ENCODE results near the gene NCAM2.

Gene NCAM2

DNA sequence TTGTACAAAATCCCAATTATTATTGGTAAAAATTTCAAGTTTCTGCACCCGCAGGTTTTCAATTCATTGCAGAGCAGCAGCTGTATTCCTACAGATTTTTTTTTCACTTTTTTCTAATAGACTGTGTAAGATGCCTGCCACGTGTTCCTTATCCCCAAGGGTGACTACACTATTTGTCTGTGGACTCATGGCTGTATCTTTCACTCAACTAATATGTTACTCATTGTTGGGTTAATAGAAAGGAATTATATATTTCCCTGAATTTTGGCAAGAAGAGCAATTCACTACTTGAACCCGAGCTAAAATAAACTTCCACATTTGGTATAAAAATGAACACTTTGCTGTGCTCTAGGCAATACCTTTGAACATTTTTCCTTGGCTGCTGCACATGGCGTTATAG, 158.7 kb downstream of the NCAM2 start:
- H3K4me3 ChIP-seq (ENCODE audit: low read depth, low read length) = no peak overlapping the region
- TF ChIP-seq, protein P1, sequence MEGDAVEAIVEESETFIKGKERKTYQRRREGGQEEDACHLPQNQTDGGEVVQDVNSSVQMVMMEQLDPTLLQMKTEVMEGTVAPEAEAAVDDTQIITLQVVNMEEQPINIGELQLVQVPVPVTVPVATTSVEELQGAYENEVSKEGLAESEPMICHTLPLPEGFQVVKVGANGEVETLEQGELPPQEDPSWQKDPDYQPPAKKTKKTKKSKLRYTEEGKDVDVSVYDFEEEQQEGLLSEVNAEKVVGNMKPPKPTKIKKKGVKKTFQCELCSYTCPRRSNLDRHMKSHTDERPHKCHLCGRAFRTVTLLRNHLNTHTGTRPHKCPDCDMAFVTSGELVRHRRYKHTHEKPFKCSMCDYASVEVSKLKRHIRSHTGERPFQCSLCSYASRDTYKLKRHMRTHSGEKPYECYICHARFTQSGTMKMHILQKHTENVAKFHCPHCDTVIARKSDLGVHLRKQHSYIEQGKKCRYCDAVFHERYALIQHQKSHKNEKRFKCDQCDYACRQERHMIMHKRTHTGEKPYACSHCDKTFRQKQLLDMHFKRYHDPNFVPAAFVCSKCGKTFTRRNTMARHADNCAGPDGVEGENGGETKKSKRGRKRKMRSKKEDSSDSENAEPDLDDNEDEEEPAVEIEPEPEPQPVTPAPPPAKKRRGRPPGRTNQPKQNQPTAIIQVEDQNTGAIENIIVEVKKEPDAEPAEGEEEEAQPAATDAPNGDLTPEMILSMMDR (IDR thresholded peaks at IDR 0.05; ENCODE audit: low read depth, low read length, missing control alignments) = no peak
- no peak for DNase-seq (ENCODE audit: low read depth)

DNA sequence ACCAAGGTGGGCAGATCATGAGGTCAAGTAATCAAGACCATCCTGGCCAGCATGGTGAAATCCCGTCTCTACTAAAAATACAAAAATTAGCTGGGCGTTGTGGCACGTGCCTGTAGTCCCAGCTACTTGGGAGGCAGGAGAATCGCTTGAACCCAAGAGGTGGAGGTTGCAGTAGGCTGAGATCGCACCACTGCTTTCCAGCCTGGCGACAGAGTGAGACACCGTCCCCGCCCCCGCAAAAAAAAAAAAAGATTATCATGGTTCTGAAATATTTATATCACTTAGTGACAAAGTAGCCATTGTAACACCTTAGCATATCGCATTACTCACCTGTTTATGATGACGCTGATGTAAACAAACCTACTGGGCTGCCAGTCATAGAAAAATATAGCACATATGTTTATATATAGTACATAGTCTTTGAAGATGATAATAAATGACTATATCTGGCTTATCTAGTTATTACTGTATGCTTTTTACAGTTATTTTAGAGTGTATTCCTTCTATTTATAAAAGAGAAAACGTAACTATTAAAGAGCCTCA, 160.2 kb downstream of the NCAM2 start:
- no peak overlapping the region for H3K4me3 ChIP-seq (ENCODE audit: low read depth, low read length)
- DNase-seq (ENCODE audit: low read depth) = no peak
- TF ChIP-seq, protein P1 (IDR thresholded peaks at IDR 0.05; ENCODE audit: low read depth, low read length, missing control alignments) = no peak

GRCh38 chr21:21159253-21159899, 161.2 kb downstream of the NCAM2 start:
- H3K4me3 ChIP-seq (ENCODE audit: low read depth, low read length) = no peak overlapping the region
- TF ChIP-seq, protein P1 (IDR thresholded peaks at IDR 0.05; ENCODE audit: low read depth, low read length, missing control alignments) = no peak
- no peak for DNase-seq (ENCODE audit: low read depth)

DNA sequence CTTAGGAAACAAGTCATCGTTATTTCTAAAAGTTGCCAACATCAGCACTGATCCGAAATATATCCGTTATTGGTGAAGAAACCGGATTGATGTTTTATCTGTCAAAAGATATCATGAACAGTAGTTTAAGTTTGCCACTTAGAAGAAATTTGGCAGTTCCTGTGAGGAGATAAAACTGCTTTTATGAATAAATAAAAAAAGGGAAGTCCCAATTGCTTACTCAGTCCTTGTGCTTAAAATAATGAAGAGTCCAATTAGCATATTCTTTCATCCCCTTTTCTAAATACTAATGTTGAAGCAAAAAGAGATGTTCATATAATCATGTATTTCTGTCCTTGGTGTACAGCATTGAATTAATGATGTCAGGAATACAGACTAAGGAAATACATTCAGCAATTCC, 164.6 kb downstream of the NCAM2 start:
- no peak for DNase-seq (ENCODE audit: low read depth)
- TF ChIP-seq, protein P1 (IDR thresholded peaks at IDR 0.05; ENCODE audit: low read depth, low read length, missing control alignments) = no peak
- no peak overlapping the region for H3K4me3 ChIP-seq (ENCODE audit: low read depth, low read length)

DNA sequence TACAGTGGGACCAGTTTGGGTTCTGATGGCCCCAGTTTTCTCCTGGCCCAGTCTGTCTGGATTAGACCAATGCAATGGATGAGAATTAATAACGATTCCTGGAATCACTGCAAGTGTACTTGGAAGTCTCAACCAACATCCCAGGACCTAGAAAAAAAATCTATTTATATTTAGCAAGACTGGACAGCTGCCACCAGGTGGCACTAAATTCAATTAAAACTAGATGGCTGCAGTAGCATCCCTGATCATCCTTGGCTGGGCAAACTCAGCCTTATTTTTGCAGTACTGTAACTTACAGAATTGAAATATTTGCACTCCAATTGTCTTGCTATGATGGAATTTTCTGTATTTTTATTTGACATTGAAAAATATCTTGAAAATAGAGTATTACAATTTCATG, 165.7 kb downstream of the NCAM2 start:
- H3K4me3 ChIP-seq (ENCODE audit: low read depth, low read length) = no peak overlapping the region
- TF ChIP-seq, protein P1 (IDR thresholded peaks at IDR 0.05; ENCODE audit: low read depth, low read length, missing control alignments) = peak; percentile 36
- DNase-seq (ENCODE audit: low read depth) = no peak

DNA sequence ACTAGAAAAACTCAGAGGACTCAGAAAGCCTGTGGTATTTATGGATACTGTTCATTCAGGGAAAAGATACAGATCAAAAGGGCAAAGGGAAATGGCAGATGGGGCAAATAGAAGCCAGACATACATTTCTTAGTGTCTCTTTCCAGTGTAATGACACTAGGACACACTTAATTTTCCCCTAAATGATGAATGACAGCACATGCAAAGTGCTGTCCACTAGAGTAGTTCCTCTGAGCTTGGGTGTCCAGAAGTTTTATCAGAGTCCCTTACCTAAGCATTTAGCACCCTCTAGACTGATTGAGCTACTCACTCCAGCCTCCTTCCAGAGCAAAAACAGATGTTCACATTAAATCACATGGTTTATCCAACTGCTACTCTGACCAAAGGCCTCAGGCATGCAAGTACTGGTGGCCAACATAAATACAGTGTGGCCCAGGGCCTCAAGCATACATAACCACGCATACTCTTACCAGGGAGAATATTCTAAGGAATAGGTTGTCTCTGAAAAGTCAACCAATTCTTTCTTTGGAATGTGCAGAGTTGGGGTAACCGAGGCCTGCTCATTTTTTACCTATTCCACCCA, 166.9 kb downstream of the NCAM2 start:
- no peak for DNase-seq (ENCODE audit: low read depth)
- TF ChIP-seq, protein P1 (IDR thresholded peaks at IDR 0.05; ENCODE audit: low read depth, low read length, missing control alignments) = no peak
- no peak overlapping the region for H3K4me3 ChIP-seq (ENCODE audit: low read depth, low read length)

DNA sequence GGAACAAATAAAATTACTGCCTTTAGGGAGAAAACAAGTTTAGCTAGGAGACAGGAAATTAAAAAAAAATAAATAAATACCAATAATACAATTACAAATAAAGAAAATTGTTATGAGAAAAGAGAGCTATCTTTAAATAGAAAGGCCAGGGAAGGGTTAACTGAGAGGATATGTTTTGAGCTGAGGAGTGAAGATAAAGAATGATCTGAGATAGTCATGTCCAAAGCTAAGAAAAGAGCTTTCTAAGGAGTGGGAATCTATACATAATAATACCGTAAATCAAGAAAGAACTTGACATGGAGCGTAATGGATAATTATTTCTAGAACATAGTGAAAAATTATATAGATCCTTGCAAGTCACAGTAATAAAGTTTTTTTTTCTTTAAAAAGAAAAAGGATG, 176.5 kb downstream of the NCAM2 start:
- TF ChIP-seq, protein P1 (IDR thresholded peaks at IDR 0.05; ENCODE audit: low read depth, low read length, missing control alignments) = no peak
- no peak for DNase-seq (ENCODE audit: low read depth)
- no peak overlapping the region for H3K4me3 ChIP-seq (ENCODE audit: low read depth, low read length)
